Activated CD8-positive, alpha-beta memory T cell treated with anti-CD3 and anti-CD28 coated beads for 36 hours (primary cell): ENCODE measurements around the gene SEC22B. TPM values are rescaled to one million over a fixed set of nuclear protein-coding genes. Genes with fewer than 3 reads are reported as not detected.
"Not testable (repeated sequence)": the region's sequence is repeated elsewhere in the genome, so short reads cannot be mapped to it uniquely, and the experiment has no call there.

Experiments used
- CTCF ChIA-PET: fragments of 350-600 bp; sonication (Branson Sonifier 250); formaldehyde crosslinking; loops from one replicate; lab custom pipeline; 2021; ENCODE audit warnings: antibody characterized with exemption; lab: Charles Lee
- POLR2A ChIA-PET: fragments of 350-600 bp; sonication (Branson Sonifier 250); formaldehyde crosslinking; loops from one replicate; lab custom pipeline; 2021; ENCODE audit warnings: antibody characterized with exemption; lab: Charles Lee
- total RNA-seq, 2 experiments: library from RNA; stranded (reverse); gene quantifications; one replicate each; pipeline ENCODE4 v1.2.3, GENCODE V29; 2021

SEC22B gene
- total RNA-seq, 2 experiments from 2014 or later: 20.1 to 21.4 TPM

DNA sequence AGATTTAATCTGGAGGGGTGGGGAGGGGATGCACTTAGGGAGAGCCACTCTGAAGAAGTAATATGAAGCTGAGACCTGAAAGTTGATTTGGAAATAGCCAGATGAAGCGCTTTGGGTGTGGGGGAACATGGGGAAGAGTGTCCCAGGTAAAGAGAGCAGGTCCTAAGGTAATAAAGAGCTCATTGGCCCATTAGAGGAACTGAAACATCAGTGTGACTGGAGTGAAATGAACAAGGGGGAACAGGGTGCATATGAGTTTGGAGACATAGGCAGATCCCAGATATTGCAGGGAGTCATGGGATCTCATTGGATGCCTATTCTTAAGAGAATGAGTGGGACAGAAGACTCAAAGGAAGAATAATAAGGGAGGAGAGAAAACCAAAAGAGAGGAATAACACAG is 54.5 kb downstream of the SEC22B start:
- CTCF ChIA-PET, POLR2A ChIA-PET: not testable (repeated sequence)

GRCh38 chr1:120120525-120120924 is 55.8 kb downstream of the SEC22B start:
- POLR2A ChIA-PET, CTCF ChIA-PET: not testable (repeated sequence)

DNA sequence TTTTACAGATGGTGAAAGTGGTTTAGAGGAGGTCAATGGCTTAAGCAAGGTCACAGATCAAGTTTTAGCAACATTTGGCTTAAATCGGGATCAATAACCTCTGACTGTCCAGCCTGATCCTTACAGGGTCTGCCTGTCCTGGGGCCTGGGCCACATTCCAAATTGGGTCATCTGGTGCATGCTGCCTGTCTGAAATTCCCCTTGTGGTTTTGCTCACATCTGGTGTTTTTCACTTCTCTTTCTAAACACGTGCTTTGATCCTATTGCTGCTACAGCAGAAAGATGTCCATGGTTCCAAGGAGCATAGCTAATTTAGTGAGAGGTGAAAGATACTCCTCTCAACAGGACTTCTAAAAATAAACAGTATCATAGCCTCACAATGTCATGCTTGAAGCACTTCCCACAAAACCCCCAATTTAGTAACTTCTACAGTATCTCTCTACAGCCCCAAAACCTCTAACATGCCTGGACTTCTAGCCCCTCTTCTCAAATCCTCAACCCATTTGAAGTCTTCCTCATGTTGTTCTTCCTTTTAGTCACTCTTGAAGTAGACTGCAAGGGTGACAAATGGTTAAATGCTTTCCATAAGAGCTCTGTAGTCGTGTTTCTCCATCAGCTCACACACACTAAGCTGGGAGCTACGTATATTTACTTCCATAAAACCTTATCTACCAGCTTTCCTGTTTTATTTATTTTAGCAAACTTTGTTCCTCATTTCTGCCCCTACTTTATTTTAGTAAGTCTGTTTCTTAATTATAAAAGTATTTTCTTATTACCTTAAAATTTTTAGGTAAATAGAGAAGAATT is 58.7 kb downstream of the SEC22B start:
- CTCF ChIA-PET, POLR2A ChIA-PET: not testable (repeated sequence)

DNA sequence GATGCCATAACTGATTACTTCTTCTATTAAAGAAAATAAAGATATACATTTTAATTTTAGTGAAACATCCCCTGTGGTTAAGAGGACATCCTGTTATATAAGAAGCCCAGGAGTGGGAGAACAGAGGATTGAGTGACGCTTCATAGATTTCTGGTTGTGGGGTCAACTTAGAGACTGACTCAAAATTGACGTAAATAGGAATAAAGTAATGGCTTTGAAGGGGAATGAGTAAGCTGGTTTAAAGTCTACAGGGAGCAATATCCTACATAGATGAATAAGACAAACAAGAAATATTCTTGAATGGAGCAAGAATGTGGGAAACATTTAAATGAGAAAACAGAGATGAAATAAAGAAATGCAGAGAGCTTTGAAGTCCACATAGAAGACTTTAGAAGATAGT is 60.2 kb downstream of the SEC22B start:
- CTCF ChIA-PET, POLR2A ChIA-PET: not testable (repeated sequence)

- CTCF ChIA-PET, POLR2A ChIA-PET: not testable (repeated sequence)
Measured at GRCh38 chr1:120113134-120113533, 63.2 kb downstream of the SEC22B start.

DNA sequence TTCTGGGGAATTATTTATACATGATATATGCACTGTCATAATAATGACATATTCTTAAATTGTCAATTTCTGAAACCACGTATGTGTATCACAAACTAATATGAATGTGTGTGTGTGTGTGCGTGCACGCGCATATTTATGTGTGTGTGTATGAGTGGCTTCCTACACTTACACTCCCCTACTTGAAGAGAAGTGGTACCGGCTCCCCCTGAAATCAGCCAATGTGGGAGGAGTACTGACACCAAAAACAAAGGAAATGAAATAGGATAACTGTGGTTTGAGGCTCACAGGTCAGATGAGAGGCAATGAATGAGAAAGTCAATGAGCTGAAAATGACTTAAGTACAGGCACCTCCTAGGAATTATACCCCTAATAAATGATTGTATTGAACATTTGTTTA is 64.1 kb downstream of the SEC22B start:
- POLR2A ChIA-PET, CTCF ChIA-PET: not testable (repeated sequence)

- POLR2A ChIA-PET, CTCF ChIA-PET: not testable (repeated sequence)
Measured at GRCh38 chr1:120111771-120112170, 64.5 kb downstream of the SEC22B start.

- CTCF ChIA-PET, POLR2A ChIA-PET: not testable (repeated sequence)
Measured at GRCh38 chr1:120111008-120111407, 65.3 kb downstream of the SEC22B start.

GRCh38 chr1:120109656-120110055 is 66.7 kb downstream of the SEC22B start:
- CTCF ChIA-PET, POLR2A ChIA-PET: not testable (repeated sequence)

DNA sequence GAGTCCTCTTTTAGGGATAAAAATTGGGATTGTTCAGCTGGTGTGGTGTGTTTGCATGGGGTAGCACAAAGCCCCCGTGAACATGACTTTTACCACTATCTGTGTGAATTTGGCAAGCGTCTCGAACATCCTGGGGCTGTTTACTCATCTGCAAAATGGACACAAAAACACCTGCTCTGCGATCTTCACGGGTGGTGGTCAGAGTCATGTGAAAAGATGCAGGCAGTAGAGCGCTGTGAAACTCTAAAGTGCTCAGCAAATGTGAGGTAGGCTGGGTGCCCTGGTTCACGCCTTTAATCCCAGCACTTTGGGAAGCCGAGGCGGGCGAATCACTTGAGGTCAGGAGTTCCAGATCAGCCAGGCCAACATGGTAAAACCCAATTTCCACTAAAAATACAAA is 67.1 kb downstream of the SEC22B start:
- CTCF ChIA-PET, POLR2A ChIA-PET: not testable (repeated sequence)

DNA sequence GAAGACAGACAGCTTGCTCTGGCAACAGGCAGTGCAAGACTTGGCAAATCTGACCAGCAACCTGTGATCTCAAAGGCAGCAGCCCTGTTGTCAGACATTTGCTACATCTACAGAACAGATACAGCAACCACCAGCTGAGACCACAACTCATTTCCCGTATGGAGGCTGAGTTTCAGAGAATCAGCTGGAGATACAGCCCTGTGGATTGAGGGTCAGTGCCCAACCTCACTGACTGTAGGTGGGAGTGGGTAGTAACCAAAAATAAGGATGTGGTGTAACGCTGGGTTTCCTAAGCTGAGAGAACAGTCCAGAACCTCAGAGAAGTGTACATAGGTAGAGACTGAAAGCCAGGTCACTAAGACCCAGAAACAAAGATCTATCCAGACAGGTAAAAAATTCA is 71.0 kb downstream of the SEC22B start:
- POLR2A ChIA-PET, CTCF ChIA-PET: not testable (repeated sequence)

- POLR2A ChIA-PET, CTCF ChIA-PET: not testable (repeated sequence)
Measured at GRCh38 chr1:120103768-120104167, 72.6 kb downstream of the SEC22B start.

- CTCF ChIA-PET, POLR2A ChIA-PET: not testable (repeated sequence)
Measured at GRCh38 chr1:120101593-120101992, 74.7 kb downstream of the SEC22B start.

Other genes starting within 250 kb of the SEC22B start
- gene NOTCH2, start 106.9 kb downstream of the SEC22B start, total RNA-seq: 10 to 100 TPM; 45.6 to 53.5 TPM
- 10 to 100 TPM; 17.1 to 17.8 TPM for gene NBPF8, start 238.5 kb upstream of the SEC22B start, total RNA-seq